ENCODE measurements around the gene ADCY2. TPM values are rescaled to one million over a fixed set of nuclear protein-coding genes. Genes with fewer than 3 reads are reported as not detected.

The ADCY2 gene
- total RNA-seq, 1 experiment from 2014 or later: not detected

DNA sequence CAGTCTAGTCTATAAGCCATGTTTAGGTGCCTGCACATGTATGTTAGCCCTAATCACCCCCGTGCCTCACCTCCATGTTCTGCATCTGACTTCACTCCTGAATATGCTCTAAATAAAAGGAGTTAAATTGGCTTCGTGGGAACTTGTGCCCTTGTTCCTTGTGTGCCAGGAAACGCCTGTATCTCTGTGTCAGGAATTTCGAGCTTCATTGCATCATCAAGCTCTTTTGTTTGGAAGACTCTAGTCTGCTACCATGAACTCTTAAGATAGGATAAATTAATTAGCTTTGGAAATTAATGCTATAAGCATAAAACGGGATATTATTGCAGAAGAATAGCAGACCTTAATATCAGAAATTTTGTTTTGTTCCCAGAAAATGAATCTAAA, 99.2 kb downstream of the ADCY2 start:
- DNase-seq (ENCODE audit: extremely low read depth, low read depth): no peak

DNA sequence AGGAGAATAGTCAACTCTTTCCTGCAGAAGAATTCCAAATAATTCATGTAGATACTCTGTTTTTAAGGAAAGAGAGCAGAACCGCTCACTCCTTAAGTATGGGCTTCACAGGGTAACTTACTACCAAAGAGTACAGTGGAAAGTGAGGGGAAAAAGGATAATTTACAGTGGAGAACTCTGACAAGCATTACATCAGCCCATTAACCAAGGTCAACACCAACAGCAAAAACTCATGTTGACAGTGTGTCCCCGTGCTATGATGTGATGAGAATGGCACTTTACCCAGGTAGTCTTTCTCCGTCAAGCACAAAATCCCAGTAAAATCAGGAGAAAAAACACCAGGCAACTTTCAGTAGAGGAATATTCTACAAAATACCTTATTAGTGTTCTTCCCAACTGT, 104.3 kb downstream of the ADCY2 start:
- no peak for DNase-seq (ENCODE audit: extremely low read depth, low read depth)

DNA sequence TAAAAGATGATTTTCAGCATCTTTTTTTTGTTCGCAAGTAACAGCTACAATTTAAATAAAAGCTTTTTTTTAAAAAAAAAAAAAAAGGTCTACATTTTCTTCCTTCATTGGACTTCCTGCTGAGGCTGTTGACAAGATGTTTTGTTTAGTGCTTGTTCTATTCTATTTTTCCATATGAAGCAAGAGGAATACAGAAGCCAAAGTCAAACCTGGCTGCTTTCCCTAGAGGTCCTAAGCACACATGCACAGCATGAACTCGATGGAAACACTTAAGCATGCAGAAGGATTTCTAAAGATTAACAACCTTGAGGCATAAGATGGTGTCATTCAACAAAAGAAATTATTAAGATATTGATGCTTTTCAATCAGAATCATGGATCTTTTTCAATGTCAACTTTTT, 105.1 kb downstream of the ADCY2 start:
- no peak for DNase-seq (ENCODE audit: extremely low read depth, low read depth)

DNA sequence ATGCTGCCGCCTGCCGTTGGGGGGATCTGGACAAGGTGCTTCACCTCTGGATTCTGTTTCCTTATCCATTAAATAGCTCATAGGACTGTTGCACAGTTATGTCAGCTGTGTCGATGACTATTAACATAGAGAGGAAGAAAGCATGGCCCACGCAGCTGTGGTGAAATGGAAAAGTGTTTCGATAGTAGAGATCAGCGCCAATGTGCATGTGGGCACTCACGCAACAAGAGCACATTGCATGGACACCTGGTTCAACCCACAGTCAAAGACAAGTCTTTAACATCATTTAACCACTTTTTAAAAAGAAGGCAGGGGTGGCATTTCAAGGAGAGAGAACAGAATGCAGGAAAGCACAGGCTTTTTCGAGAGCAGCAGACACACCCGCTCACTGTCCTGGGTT, 107.6 kb downstream of the ADCY2 start:
- DNase-seq (ENCODE audit: extremely low read depth, low read depth): no peak

DNA sequence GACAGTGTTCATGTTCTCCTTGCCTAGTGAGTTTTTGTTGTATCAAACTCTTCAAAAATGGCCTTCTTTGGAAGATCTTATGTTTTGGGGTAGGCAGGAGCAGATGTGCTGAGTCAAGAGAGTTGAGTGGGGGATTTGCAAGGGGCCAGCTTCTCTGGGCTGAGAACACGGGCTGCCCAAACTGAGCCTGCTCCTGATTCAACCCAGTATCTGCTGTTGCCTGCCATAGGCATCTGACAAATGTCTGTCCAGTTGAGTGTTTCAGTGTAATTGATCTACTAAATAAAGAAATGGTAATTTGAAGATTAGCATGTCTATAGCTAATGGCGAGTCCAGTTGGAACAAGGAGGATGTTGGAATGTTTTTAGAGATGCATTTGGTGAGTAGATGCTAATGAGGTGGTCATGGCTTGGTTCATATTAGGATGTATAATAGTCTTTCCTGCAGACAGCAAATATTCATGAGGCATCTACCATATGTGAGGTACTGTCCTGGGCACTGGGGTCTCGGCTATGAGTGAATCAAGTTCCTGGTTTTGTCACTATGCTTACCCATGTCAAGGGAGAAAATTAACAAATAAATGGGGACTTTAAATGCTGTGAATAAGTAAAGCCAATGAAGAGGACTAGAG, 119.5 kb downstream of the ADCY2 start:
- no peak for DNase-seq (ENCODE audit: extremely low read depth, low read depth)

DNA sequence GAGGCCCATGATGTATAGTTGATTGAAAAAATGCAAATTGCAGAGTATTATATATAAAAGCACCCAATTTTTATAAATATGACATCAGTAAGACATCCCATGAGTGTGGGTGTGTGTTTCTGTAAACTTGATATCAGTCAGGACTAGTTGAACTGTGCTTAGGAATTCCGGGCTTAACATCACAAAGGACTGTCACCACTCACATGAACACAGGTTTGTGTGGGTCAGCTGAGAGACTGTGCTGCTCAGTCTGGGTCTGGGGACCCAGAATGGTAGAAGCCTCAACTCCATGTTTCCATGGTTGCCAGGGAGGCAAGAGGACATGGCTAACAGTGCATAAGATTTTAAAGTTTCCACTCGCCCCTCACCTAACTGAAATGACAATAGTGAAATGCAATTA, 120.3 kb downstream of the ADCY2 start:
- DNase-seq (ENCODE audit: extremely low read depth, low read depth): no peak

DNA sequence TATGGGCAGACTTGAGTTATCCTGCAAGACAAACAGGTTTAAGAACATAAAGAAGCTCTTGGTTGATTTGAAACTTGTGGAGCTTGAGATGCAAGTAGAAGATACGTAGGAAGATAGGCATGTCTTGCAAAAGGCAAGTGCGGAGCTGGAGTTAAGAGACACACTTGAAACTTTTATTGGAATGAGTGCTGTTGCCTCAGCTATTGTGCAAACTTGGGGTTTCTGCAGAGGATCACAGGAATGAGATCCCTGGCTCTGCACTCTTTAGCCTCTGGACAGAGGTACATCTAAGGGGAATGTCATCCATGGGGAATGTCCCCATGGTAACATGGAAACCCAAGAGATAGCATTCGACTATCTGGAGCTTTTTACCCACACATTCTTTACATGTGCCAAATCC, 121.1 kb downstream of the ADCY2 start:
- DNase-seq (ENCODE audit: extremely low read depth, low read depth): no peak

DNA sequence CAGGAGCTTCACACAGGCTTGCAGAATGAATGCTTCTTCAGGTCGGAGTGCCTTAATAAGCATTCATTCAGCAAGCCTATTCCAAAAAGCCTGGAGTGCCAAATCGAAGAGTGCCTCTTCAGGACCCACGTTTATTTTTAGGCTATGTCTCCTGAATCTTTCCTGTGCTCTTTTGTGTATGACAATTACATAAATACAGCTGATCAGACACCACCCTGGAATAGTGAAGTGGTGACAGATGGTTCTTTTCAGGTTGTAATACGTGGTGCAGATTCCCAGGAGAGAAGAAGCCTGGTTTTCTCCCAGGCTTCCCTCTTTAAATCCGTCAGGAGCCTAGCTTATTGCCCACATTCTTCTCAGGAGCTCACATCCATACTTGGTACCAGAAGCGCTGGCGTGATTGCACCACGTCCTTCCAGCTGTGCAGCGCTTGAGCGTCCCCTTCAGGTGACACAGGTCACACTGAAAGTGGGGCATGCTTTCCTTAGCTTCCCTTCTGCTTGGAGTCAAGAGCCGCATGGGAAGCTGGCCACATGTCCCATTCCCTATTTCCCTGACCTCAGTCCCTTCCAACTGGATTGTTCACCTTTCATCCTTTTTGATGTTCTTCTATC, 123.1 kb downstream of the ADCY2 start:
- DNase-seq (ENCODE audit: extremely low read depth, low read depth): no peak

DNA sequence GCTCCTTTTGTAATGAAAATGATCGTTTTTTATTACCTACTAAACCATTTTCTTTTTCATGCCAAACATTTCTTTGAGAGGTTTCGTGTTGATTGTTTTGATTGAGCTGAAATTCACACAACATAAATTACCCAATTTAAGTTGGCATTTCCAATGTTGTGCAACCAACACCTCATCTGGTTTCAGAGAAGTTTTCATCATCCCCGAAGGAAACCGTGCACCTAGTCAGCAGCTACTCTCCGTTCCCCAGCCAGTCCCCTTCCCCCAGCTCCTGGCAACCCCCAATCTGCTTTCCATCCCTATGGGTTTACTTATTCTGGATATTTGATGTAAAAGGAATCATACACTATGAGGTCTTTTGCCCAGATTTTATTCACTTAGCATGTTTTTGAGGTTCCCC, 123.6 kb downstream of the ADCY2 start:
- DNase-seq (ENCODE audit: extremely low read depth, low read depth): no peak

DNA sequence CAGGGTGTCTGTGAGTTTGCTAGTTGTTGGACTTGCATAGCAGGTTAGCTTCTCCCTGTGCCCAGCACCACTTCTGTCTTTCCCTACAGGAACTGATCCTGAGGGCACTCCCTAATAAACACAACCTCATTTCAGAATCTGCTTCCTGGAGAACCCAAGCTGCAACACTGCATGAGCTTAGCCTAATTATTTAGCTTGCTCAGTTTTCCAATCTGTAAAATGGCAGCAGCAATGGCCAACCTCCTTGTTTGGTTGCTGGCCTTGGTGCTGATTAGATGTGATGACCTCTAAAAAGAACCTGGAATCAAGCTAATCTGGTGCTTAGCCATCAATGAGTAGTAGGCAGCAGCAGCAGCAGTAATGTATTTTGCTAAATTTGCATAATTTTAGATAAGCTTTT, 133.9 kb downstream of the ADCY2 start:
- DNase-seq (ENCODE audit: extremely low read depth, low read depth): no peak

DNA sequence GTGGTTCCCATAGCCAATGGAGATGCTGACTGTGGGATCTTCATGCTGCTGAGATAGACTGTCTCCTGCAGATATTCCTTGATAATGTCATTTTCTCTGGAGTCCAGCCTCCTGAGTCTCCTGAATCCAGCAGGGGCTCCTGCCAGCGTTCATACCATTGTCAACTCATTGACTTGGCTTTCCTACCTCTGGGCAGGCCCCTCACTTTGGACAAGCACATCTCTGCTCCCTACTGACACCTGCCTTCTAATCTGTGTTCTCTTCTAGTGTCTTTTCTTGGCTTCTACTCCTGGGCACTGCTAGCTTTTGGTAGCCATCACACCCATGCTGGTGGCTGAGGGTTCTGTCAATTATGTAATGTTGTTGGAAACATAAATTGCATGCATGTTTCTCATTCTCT, 138.0 kb downstream of the ADCY2 start:
- DNase-seq (ENCODE audit: extremely low read depth, low read depth): no peak

DNA sequence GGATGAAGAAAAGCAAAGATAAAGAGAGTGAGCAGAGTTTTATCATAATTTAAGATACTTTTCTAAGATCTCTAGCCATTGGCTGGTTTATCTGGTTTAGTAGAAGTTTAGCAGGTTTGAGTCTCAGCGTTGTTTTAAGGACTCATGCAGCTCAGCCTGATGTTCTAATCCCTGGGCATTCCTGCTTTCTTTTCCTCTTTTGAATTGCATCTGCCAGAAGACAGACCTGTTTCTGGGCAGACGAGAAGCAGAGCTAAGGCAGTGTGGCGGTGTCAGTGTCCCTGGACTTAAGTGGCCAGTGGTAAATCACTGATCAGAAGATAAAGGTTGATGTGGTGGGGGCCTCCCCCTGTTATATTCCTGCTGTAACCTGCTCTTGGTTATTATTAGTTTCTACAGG, 138.6 kb downstream of the ADCY2 start:
- DNase-seq (ENCODE audit: extremely low read depth, low read depth): no peak

DNA sequence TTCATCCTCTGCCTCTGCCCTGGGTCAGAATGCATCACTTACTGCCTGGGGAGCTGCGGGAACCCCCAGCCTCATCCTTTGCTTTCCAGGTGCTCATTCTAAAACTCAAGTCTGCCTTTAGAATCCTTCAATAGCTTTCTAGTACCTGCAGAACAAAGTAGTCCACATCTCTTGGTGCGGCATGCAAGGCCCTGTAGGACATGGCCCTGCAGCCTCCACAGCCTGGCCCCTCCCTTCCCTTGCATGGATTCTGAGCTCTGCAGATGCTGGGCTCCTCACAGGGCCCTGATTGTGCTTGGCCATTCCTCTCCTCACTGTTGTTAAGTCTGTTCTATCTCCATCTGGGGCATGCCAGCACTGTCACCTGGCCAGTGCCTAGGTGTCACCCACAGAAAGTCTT, 141.6 kb downstream of the ADCY2 start:
- DNase-seq (ENCODE audit: extremely low read depth, low read depth): no peak

DNA sequence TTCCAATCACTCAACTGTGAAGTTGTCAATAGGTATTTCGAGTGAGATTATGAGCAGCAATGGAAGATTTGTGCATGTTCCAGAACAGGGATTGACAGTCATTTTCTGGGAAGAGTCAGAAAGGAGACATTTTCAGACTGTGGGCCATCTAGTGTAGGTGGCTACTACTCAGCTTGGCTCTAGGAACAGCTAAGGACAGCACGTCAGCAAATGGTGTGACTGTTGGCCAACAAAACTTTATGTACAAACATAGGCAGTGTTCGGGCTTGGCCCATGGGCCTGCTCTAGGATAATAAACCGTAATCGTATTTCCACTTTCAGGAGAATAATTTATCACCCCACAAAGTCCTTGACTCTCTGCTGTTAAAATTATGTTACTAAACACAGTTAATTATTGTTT, 143.6 kb downstream of the ADCY2 start:
- DNase-seq (ENCODE audit: extremely low read depth, low read depth): no peak

DNA sequence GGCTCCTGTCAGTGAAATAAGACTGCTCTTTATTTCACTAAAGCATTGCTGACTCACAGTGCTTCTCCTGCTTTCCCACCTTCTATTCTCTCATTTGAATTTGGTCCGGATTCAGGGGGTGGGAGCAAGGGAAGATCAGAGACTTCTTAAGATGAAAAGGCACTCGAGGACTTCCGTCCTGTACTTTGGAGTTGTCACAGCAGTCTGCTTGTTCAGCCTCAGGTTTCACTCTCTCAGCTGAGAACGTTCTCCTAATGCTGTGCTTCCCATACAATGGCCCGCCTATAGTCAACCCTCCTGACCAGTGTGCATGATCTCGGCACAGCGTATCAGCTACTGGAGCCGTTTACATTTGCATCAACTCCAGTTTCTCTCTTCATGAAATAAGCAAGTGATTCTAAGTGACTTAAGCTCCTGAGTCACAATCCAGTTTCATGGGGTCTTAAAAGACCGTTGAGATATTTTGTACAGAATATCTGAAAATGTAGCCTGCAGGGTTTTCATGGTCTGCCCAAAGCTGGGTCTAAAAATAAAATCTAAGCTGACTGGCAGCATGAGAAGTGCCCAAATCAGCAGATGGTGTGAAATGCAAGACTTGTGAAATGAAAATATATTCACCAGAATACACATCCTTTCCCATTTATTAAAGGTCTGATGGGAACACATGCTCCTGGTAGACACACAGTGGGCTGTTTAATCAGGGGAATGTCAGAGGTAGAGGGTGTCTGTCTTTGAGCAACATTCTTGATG, 145.0 kb downstream of the ADCY2 start:
- no peak for DNase-seq (ENCODE audit: extremely low read depth, low read depth)

DNA sequence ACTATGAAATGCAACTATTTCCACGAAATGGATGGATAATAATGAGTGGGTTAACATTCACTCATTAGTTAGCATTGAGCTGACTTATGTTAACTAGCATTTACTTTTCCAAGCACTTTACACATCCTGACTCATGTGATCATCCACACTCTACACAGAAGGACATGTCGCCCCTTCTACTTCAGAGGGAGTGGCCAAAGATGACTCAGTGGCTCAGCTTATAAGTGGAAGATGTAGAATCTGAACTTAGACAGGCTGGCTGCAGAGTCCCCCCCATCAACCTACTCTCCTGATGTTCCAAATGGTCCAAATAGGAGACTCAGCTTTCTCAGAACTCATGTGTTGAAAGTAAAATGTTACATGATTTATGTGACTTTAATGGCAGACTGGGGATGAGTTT, 146.0 kb downstream of the ADCY2 start:
- DNase-seq (ENCODE audit: extremely low read depth, low read depth): no peak

DNA sequence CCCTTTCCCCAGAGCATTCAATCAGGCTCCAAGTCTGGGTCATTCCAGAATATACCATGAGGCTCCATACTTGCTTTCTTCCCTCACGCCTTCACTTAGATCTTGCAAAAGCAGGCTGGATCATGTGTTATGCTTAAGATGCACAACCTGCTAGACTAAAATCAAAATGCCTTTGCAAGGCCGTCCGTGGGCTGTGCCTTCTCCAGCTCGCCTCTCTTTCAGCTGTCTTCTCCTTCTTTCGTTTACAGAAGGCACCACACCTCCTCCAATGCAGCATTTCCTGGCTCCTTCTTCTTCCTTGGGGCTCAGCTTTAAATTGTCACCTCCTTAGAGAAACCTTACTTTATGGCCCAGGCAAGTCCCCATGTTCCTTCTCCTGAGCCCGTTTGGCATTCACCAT, 150.6 kb downstream of the ADCY2 start:
- no peak for DNase-seq (ENCODE audit: extremely low read depth, low read depth)

DNA sequence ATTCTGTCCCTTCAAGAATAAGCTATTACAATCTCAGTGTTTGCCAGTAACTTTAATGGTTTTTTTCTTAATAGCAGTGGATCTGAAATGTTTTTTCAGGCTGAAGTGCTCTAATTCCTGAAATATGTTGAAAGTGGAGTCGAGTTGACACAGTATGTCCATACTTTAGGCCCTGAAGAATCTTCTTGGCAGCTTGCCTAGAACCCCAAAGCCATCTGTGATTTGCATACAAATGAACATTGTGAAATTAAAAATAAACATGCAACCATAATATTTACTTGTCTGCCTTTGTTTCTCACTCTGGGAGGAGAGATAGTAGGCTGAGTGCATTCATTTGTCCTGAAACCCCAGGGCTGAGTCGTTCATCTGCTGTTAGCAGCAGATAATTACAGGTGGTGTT, 152.7 kb downstream of the ADCY2 start:
- DNase-seq (ENCODE audit: extremely low read depth, low read depth): no peak

DNA sequence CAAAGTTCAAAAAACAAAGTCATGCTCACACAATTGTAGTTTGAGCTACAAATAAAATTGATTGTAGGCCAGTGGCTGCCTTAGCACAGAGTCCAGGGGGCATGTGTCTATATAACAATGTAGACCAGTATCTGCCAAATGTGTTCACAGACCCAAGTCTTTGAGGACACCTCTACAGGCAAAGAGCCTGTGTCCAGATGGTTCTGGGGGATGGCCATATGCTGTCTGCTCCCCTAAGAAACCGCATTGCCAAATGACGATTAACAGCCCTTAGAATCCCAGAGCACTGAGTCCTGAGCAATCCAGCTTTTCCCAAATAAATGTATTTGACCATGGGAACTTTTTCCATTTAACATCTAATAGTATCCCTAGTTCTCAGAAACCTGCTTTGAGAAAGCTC, 169.6 kb downstream of the ADCY2 start:
- DNase-seq (ENCODE audit: extremely low read depth, low read depth): no peak

DNA sequence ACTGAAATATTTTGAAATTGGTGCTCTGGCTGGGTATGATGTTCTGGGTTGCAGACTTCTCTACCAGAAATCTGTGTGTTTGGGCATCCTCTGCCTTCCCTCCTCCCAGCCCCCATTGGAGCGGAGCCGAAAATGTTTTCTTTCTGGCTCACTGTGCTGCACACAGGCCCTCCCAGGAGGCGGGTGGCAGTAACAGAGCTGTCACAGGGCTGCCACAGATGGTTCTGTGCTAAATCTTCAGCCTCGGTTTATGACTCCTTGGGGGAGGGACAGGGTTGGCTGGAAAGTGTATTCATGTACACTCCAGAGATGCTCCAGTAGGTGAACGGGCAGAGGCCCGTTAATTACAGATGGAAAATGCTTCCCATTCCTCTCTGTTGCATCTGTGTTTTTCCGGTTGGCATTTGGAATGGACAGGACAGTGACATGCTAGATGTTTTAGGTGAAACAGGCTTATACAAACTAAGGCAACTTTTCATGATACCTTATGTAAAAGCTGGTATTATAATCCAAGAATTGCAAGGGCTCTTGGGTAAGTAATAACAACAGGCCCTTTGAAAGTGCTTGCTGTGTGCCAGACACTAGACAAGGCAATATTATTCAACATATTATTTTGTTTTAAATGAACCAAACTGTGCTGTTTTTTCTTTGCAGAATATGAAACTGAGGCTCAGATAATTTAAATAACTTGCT, 180.2 kb downstream of the ADCY2 start:
- no peak for DNase-seq (ENCODE audit: extremely low read depth, low read depth)

DNA sequence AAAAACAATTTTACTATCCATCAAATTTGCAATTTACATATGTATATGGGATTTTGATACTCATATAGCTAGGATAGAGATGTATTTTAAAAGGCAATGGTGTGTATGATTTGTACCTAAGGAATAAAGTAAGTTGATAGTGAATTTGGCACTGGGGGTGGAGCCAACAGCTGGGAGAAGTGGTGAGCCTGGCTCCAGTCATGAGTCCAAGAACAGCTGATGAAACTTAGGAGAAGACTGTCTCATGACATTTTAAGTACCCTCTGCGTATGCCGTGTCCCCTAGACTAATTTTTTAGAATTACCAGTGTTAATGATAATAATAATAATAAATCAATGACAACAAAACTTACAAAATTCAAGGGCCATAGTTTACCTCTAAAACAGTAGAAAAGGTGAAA, 181.4 kb downstream of the ADCY2 start:
- DNase-seq (ENCODE audit: extremely low read depth, low read depth): no peak

DNA sequence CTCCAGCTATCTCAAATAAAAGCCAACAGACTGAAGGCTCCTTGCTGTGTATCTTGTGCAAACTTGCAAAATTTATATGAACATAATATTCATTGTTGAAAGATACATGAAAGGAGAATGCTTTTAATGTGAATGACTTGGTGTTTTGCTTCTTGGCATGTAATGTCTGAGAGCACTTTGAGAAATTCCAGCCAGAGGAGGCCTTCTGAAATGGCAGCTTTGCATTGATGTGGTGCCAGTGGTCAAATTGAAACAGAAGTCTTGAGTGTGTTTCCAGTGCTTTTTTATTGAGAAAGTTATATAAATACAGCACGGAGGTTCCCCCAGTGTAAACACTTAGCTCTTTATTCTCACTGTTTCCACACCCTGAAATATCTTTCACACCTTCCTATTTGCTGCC, 182.1 kb downstream of the ADCY2 start:
- no peak for DNase-seq (ENCODE audit: extremely low read depth, low read depth)
